K562 (cell line): ENCODE results near the gene MTPN. TPM values are rescaled to one million over a fixed set of nuclear protein-coding genes. Genes with fewer than 3 reads are reported as not detected.

Source experiments
- EWSR1 ChIP-seq: fragments of 450-650 bp; IDR thresholded peaks from 2 replicates; pipeline ENCODE4 v1.6.1; 2018; ENCODE audit warnings: borderline replicate concordance, mild to moderate bottlenecking, low read depth, moderate library complexity; ENCODE audit not compliant: partially characterized antibody
- FOXJ3 ChIP-seq: sonication (generic); formaldehyde crosslinking; IDR thresholded peaks from 2 replicates; pipeline ENCODE4 v1.4.0; 2020; ENCODE audit warnings: mild to moderate bottlenecking, missing genetic modification reagents
- HDGF ChIP-seq: fragments of 450-650 bp; IDR thresholded peaks from 2 replicates; pipeline ENCODE4 v1.6.1; 2016
- LEF1 ChIP-seq: fragments of 450-650 bp; IDR thresholded peaks from 2 replicates; pipeline ENCODE4 v1.6.1; 2016; ENCODE audit warnings: mild to moderate bottlenecking
- NELFE ChIP-seq: IDR thresholded peaks from 2 replicates; pipeline ENCODE4 v1.6.1; 2011; ENCODE audit warnings: mild to moderate bottlenecking; ENCODE audit not compliant: insufficient read depth, insufficient read length
- PURB ChIP-seq: sonication (generic); formaldehyde crosslinking; IDR thresholded peaks from 2 replicates; pipeline ENCODE4 v1.9.0; 2021; ENCODE audit warnings: low read depth, mild to moderate bottlenecking, missing genetic modification reagents
- PYGO2 ChIP-seq: fragments of 450-650 bp; IDR thresholded peaks from 2 replicates; pipeline ENCODE4 v1.6.1; 2016; ENCODE audit warnings: mild to moderate bottlenecking, missing genetic modification characterization, moderate library complexity, missing compliant biosample characterization
- RB1 ChIP-seq: fragments of 450-650 bp; IDR thresholded peaks from 2 replicates; pipeline ENCODE4 v1.6.1; 2017; ENCODE audit warnings: low read depth, mild to moderate bottlenecking
- RBFOX2 ChIP-seq: fragments of 200-400 bp; formaldehyde crosslinking; IDR thresholded peaks from 2 replicates; pipeline ENCODE4 v1.6.1; 2017; ENCODE audit warnings: low read depth, mild to moderate bottlenecking, low read length, moderate library complexity
- RFX1 ChIP-seq: fragments of 450-650 bp; IDR thresholded peaks from 2 replicates; pipeline ENCODE4 v1.6.1; 2016; ENCODE audit warnings: mild to moderate bottlenecking, moderate library complexity
- SMARCA4 ChIP-seq: fragments of 450-650 bp; IDR thresholded peaks from 2 replicates; pipeline ENCODE4 v1.6.1; 2016
- SOX6 ChIP-seq: fragments of 450-650 bp; IDR thresholded peaks from 2 replicates; pipeline ENCODE4 v1.6.1; 2014; ENCODE audit warnings: mild to moderate bottlenecking
- TBL1XR1 ChIP-seq, 2 experiments: IDR thresholded peaks; 2 replicates each; pipeline ENCODE4 v1.6.1; 2012; ENCODE audit warnings: improper control_type of control experiment in 2 of 2, low read length in 2 of 2, mild to moderate bottlenecking in 1 of 2
- TSHZ1 ChIP-seq: fragments of 250-450 bp; sonication (Bioruptor Pico); IDR thresholded peaks from 2 replicates; pipeline ENCODE4 v1.4.0; 2020; ENCODE audit warnings: mild to moderate bottlenecking, moderate library complexity
- USF1 ChIP-seq: sonication (generic); formaldehyde crosslinking; IDR thresholded peaks from 2 replicates; pipeline ENCODE4 v1.9.0; 2022; ENCODE audit warnings: mild to moderate bottlenecking, missing genetic modification reagents
- YBX1 ChIP-seq: fragments of 450-650 bp; IDR thresholded peaks from 2 replicates; pipeline ENCODE4 v1.7.1; 2016; ENCODE audit warnings: mild to moderate bottlenecking
- ZFP36 ChIP-seq: fragments of 150-350 bp; IDR thresholded peaks from 2 replicates; pipeline ENCODE4 v1.6.1; 2018; ENCODE audit warnings: low read length, low read depth; ENCODE audit not compliant: partially characterized antibody
- ZNF239 ChIP-seq: fragments of 250-450 bp; sonication (Bioruptor Pico); IDR thresholded peaks from 2 replicates; pipeline ENCODE4 v1.4.0; 2020; ENCODE audit warnings: mild to moderate bottlenecking
- ZNF740 ChIP-seq, 3 experiments: fragments of 200-800 bp in 1 of 3; sonication (Bioruptor generic) in 1 of 3; sonication (generic) in 1 of 3; formaldehyde crosslinking in 1 of 3; IDR thresholded peaks; 2 replicates each; pipeline versions ENCODE4 v1.6.1 to v1.8.0; 2016 to 2022; ENCODE audit warnings: mild to moderate bottlenecking in 2 of 3, missing compliant biosample characterization in 2 of 3, missing genetic modification characterization in 2 of 3, missing genetic modification reagents in 1 of 3
- polyA plus RNA-seq, 8 experiments: library from polyadenylated mRNA; depleted of rRNA in 4 of 8; stranded (reverse) in 5 of 8; unstranded in 3 of 8; fragments of >200 nt; fragmentation: Nextera tagmentation in 2 of 8; fragmentation: Illumina TruSeq in 1 of 8; extraction: Ambion mirVana in 2 of 8; extraction: Trizol in 1 of 8; gene quantifications; 2 replicates each; pipeline versions ENCODE4 v1.2.1 to v1.2.3, GENCODE V29; 2011 to 2014; ENCODE audit warnings: inconsistent platforms in 1 of 8, missing spikeins in 1 of 8
- total RNA-seq, 7 experiments: library from RNA; depleted of rRNA in 6 of 7; stranded (reverse); fragments of >200 nt in 6 of 7; fragmentation: Illumina TruSeq in 2 of 7; extraction: Trizol in 2 of 7; gene quantifications; 2 replicates each; pipeline versions ENCODE4 v1.2.1 to v1.2.3, GENCODE V29; 2011 to 2021; ENCODE audit warnings: low replicate concordance in 1 of 7
- TF ChIP-seq, protein P1 (sequence below): fragments of 250-450 bp; sonication (Bioruptor Pico); IDR thresholded peaks from 2 replicates; pipeline ENCODE4 v1.8.0; 2021; ENCODE audit warnings: moderate library complexity, mild to moderate bottlenecking, inconsistent platforms
- TF ChIP-seq, protein P2 (sequence below): fragments of 450-650 bp; IDR thresholded peaks from 2 replicates; pipeline ENCODE4 v1.6.1; 2017; ENCODE audit warnings: mild to moderate bottlenecking, moderate library complexity

MTPN gene
- total and polyA plus RNA-seq, 9 of the 15 experiments (the other 6 are each of a cell fraction or from before 2014, with no cell fraction given) = 68.5 to 261 (median 156) TPM

DNA sequence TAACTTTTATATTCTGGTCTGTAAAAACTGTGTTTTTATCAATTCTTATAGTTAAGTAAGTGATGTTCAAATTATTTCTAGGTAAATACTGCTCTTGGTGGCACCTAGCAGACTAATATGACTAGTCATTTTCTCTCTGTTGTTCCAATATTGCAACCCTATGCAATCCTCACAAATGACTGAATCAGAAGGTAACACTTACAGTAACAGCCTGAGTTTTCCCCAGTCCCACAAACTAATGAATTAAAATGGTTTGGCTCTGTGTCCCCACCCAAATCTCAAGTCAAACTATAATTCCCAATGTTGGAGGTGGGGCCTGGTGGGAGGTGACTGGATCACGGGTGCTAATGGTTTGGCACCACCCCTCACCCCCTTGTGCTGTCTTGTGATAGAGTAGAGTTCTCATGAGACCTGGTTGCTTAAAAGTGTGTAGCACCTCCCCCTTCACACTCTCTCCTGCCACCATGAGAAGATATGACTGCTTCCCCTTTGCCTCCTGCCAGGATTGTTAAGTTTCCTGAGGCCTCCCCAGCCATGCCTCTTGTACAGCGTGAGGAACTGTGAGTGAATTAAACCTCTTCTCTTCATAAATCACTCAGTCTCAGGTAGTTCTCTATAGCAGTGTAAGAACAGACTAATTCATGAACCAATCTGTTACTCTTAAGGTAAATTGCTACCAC lies 43.5 kb downstream of the MTPN start (continued):
- peak; percentile 46 for TF ChIP-seq ZFP36
- no peak for TF ChIP-seq EWSR1
- TF ChIP-seq TSHZ1 (CRISPR knock-in tag) = no peak
- TF ChIP-seq YBX1 = no peak
- no peak for TF ChIP-seq TBL1XR1 (IDR thresholded peaks at IDR 0.05; ENCODE audit: low read length in 2 of 2)
- no peak for TF ChIP-seq RBFOX2
- TF ChIP-seq ZNF740 (CRISPR knock-in tag; IDR thresholded peaks at IDR 0.05) = no peak
- TF ChIP-seq ZNF740 (tag; IDR thresholded peaks at IDR 0.05) = no peak
- TF ChIP-seq RFX1 = no peak
- no peak for TF ChIP-seq HDGF
- no peak for TF ChIP-seq USF1
- no peak for TF ChIP-seq NELFE
- no peak for TF ChIP-seq RB1
- TF ChIP-seq, protein P1, sequence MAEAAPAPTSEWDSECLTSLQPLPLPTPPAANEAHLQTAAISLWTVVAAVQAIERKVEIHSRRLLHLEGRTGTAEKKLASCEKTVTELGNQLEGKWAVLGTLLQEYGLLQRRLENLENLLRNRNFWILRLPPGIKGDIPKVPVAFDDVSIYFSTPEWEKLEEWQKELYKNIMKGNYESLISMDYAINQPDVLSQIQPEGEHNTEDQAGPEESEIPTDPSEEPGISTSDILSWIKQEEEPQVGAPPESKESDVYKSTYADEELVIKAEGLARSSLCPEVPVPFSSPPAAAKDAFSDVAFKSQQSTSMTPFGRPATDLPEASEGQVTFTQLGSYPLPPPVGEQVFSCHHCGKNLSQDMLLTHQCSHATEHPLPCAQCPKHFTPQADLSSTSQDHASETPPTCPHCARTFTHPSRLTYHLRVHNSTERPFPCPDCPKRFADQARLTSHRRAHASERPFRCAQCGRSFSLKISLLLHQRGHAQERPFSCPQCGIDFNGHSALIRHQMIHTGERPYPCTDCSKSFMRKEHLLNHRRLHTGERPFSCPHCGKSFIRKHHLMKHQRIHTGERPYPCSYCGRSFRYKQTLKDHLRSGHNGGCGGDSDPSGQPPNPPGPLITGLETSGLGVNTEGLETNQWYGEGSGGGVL = no peak
- TF ChIP-seq SMARCA4 = no peak
- no peak; the same call in 1 of the 2 replicates for TF ChIP-seq LEF1
- no peak for TF ChIP-seq PYGO2 (tag)
- no peak for TF ChIP-seq ZNF239 (CRISPR knock-in tag)
- TF ChIP-seq PURB (CRISPR knock-in tag) = no peak
- TF ChIP-seq, protein P2, sequence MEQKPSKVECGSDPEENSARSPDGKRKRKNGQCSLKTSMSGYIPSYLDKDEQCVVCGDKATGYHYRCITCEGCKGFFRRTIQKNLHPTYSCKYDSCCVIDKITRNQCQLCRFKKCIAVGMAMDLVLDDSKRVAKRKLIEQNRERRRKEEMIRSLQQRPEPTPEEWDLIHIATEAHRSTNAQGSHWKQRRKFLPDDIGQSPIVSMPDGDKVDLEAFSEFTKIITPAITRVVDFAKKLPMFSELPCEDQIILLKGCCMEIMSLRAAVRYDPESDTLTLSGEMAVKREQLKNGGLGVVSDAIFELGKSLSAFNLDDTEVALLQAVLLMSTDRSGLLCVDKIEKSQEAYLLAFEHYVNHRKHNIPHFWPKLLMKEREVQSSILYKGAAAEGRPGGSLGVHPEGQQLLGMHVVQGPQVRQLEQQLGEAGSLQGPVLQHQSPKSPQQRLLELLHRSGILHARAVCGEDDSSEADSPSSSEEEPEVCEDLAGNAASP = no peak; the same call in 1 of the 2 replicates
- 0 out of 2 replicates have a peak, but pooled peaks have one; percentile 27 for TF ChIP-seq SOX6
- TF ChIP-seq FOXJ3 = no peak
